ENCODE data around the gene SOHLH1.

SOHLH1 gene

DNA sequence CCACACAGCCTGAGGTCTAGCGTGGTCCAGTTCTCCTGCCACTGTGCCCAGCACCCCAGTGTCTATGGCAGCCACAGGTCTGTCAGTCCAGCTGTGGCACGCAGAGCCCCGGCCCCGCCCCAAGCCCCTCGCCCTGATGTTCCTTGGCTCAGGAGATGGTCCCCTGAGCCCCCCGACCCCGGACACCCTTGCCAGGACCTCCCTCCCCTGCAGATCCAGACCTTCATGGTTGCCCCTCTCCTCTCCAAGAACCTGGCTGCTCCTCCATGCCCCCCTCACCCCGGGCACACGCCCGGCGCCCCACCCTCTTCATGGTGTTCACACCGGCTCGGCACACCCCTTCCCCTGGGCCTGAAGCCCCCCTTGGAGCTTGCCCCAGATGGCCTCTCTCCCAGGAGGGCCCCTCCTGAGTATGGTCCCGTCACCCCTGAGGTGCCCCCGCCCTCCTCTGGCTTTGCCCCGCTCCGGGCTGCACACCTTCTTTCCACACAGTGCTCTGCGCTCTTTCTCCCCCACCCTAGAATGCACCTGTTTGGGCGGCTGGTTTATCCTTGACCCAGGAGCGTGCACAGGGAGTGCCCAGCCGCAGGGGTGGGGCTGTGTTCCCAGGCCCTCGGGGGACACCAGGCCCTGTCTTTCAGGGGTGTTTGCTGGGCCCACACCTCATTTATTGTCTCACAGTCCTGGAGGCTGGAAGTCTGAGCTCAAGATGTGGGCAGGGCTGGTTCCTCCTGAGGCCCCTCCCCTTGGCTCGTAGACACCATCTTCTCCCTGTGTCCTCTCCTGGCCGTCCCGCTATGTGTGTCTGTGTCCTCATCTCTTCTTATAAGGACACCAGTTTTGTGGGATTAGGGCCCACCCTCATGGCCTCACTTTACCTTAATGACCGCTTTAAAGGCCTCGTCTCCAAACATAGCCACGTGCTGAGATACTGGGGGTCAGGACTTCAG lies 40.3 kb upstream of the SOHLH1 start:
- TF ChIP-seq TAF1 (IDR thresholded peaks at IDR 0.05; ENCODE audit: borderline replicate concordance, insufficient read depth, low read length) (no peak), FOXP2 (optimal IDR thresholded peaks at IDR 0.05; ENCODE audit: borderline replicate concordance, extremely low read depth, extremely low read length, insufficient read depth) (no peak), POLR2AphosphoS5 (IDR thresholded peaks at IDR 0.05; ENCODE audit: low read depth, low read length) (no peak), SIN3A (IDR thresholded peaks at IDR 0.05; ENCODE audit: borderline replicate concordance, insufficient read depth, low read length) (no peak)
- TF ChIP-seq, protein P1, sequence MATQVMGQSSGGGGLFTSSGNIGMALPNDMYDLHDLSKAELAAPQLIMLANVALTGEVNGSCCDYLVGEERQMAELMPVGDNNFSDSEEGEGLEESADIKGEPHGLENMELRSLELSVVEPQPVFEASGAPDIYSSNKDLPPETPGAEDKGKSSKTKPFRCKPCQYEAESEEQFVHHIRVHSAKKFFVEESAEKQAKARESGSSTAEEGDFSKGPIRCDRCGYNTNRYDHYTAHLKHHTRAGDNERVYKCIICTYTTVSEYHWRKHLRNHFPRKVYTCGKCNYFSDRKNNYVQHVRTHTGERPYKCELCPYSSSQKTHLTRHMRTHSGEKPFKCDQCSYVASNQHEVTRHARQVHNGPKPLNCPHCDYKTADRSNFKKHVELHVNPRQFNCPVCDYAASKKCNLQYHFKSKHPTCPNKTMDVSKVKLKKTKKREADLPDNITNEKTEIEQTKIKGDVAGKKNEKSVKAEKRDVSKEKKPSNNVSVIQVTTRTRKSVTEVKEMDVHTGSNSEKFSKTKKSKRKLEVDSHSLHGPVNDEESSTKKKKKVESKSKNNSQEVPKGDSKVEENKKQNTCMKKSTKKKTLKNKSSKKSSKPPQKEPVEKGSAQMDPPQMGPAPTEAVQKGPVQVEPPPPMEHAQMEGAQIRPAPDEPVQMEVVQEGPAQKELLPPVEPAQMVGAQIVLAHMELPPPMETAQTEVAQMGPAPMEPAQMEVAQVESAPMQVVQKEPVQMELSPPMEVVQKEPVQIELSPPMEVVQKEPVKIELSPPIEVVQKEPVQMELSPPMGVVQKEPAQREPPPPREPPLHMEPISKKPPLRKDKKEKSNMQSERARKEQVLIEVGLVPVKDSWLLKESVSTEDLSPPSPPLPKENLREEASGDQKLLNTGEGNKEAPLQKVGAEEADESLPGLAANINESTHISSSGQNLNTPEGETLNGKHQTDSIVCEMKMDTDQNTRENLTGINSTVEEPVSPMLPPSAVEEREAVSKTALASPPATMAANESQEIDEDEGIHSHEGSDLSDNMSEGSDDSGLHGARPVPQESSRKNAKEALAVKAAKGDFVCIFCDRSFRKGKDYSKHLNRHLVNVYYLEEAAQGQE (IDR thresholded peaks at IDR 0.05; ENCODE audit: insufficient read depth in 1 of 2, low read depth in 2 of 2, low read length in 2 of 2), result no peak

DNA sequence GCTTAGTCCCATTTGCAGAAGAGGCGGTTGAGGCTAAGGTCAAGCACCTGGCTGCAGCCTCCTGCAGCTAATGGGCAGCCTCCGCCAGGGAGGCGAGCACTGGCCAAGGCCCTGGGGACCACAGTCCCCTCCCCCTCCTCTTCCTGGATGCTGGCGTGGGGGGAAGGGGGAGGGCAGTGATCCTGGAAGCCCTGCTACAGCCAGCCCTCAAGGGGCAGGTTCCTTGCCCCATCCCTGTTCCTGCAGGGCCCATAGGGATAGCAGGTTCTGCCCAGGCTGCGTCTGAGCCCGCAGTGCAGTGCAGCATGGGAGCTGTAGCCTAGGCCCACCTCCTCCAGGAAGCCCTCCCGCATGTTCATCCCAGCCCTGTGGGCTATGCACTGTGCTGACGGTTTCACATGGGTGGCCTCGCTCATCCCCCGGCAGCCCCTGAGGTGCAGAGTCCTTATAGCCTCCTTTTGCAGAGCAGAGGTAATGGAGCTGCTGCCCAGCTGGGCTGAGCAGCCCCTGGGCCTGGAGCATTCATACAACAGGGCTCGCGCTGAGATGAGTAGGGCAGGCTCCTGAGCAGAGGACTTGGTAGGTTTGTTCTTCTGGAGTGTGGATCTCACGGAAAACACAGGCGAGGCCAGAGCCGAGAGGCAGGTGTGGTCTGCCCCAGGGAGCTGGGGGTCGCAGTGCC lies 38.7 kb upstream of the SOHLH1 start:
- TF ChIP-seq FOXP2 (optimal IDR thresholded peaks at IDR 0.05; ENCODE audit: borderline replicate concordance, extremely low read depth, extremely low read length, insufficient read depth) (no peak), POLR2AphosphoS5 (IDR thresholded peaks at IDR 0.05; ENCODE audit: low read depth, low read length) (no peak), TAF1 (IDR thresholded peaks at IDR 0.05; ENCODE audit: borderline replicate concordance, insufficient read depth, low read length) (no peak), SIN3A (IDR thresholded peaks at IDR 0.05; ENCODE audit: borderline replicate concordance, insufficient read depth, low read length) (no peak)
- TF ChIP-seq, protein P1 (IDR thresholded peaks at IDR 0.05; ENCODE audit: insufficient read depth in 1 of 2, low read depth in 2 of 2, low read length in 2 of 2), result no peak

DNA sequence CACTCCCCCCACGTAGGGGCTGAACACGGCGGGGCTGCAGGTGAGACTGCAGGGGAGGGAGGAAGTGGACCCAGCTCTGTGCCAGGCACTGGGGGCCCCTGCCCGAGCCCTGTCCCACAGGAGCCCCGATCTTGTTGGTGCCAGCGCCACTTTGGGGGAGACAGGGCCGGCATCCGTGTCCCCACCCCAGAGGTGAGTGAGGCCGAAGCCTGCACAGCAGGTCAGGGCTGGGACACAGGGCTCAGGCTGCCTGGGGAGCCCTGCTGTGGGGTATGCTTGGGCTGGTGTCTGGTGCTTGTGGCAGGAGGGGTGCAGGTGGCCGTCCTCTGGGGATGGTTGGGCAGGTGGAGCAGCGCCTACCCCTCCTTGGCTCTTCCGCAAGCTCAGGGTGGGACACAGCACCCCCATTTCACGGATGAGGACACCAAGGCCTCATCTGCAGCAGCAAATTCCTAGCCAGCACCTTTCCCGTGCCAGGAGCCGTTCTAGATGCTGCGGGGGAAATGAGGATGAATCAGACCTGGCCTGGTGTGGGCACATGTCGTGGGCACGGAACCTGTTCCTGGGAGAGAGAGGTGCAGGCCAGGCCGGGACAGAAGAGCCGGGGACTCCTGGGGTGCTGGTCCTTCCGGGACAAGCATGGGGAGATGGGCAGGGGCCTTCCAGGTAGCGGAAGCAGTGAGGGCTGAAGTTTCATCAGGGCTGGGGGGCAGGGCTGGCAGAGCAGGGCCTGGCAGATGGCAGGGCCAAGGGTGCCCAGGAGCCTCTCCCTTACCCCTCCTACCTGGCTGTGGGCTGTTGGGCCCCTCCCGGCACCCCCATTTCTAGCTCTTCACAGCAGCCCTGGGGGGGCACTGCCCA lies 37.9 kb upstream of the SOHLH1 start:
- TF ChIP-seq SIN3A (IDR thresholded peaks at IDR 0.05; ENCODE audit: borderline replicate concordance, insufficient read depth, low read length) (no peak), FOXP2 (optimal IDR thresholded peaks at IDR 0.05; ENCODE audit: borderline replicate concordance, extremely low read depth, extremely low read length, insufficient read depth) (no peak), POLR2AphosphoS5 (IDR thresholded peaks at IDR 0.05; ENCODE audit: low read depth, low read length) (no peak), TAF1 (IDR thresholded peaks at IDR 0.05; ENCODE audit: borderline replicate concordance, insufficient read depth, low read length) (no peak)
- TF ChIP-seq, protein P1 (IDR thresholded peaks at IDR 0.05; ENCODE audit: insufficient read depth in 1 of 2, low read depth in 2 of 2, low read length in 2 of 2), result no peak

DNA sequence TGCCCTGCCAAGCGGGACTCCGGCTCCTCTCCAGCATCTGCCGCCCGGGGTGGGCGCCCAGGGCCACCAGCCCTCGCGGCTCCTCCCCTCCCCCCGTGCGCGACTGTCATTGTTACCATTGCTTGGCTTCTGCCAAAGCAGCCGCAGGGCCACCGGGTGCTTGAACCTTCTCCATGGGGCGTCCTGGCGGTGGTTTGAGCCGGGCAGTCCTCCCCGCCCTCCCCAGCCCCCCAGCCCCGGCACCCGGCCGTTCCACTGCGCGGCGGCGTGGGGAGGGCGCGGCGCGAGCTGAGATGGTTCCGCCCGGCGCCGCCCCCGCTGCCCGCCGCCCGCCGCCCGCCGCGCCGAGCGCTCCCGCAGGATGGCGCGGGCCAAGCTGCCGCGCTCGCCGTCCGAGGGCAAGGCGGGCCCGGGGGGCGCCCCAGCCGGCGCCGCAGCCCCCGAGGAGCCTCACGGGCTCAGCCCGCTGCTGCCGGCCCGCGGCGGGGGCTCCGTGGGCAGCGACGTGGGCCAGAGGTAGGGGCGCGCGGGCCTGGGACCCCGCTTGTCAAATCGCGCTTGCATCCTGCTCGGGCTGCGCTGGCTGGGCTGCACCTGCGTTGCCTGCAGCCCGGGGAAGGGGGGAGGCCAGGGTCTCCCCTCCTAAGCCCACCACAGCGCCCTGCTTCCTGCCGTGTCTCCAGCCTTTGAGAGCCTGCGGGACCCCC lies 37.1 kb upstream of the SOHLH1 start:
- TF ChIP-seq SIN3A (IDR thresholded peaks at IDR 0.05; ENCODE audit: borderline replicate concordance, insufficient read depth, low read length) (no peak), TAF1 (IDR thresholded peaks at IDR 0.05; ENCODE audit: borderline replicate concordance, insufficient read depth, low read length) (no peak), FOXP2 (optimal IDR thresholded peaks at IDR 0.05; ENCODE audit: borderline replicate concordance, extremely low read depth, extremely low read length, insufficient read depth) (no peak), POLR2AphosphoS5 (IDR thresholded peaks at IDR 0.05; ENCODE audit: low read depth, low read length) (no peak)
- TF ChIP-seq, protein P1 (IDR thresholded peaks at IDR 0.05; ENCODE audit: insufficient read depth in 1 of 2, low read depth in 2 of 2, low read length in 2 of 2), result no peak

Measured in PFSK-1 (cell line).